GM12878 (cell line): ENCODE data around the gene KRT4. TPM values are rescaled to one million over a fixed set of nuclear protein-coding genes. Genes with fewer than 3 reads are reported as not detected.

ENCODE experiments used
- ATAC-seq: fragments of 200-7000 bp; cut with Tn5 transposase; 3 replicates; pipeline ENCODE4 v1.9.1; 2020; ENCODE audit warnings: mild to moderate bottlenecking, moderate library complexity
- BruUV-seq: library from RNA; stranded (reverse); fragments of 400-500 nt; replicated peaks from 2 replicates; lab custom pipeline; 2021; lab: Mats Ljungman, UMichigan
- CTCF ChIA-PET: fragments of 300-600 bp; sonication (Branson Sonifier 250); formaldehyde crosslinking; extraction: SDS; loops from one replicate; lab custom pipeline; 2021; ENCODE audit warnings: inconsistent platforms; lab: Yijun Ruan, JAX
- POLR2A ChIA-PET: fragments of 350-600 bp; formaldehyde crosslinking; extraction: SDS; loops from one replicate; lab custom pipeline; 2021; ENCODE audit warnings: inconsistent platforms; lab: Charles Lee
- RAD21 ChIA-PET: fragments of 300-600 bp; sonication (Branson Sonifier 250); formaldehyde crosslinking; loops from one replicate; lab custom pipeline; 2023; ENCODE audit warnings: antibody characterized with exemption; ENCODE audit not compliant: unreplicated experiment; lab: Charles Lee
- SMC1A ChIA-PET: fragments of 300-600 bp; sonication (Branson Sonifier 250); formaldehyde crosslinking; loops from one replicate; lab custom pipeline; 2023; ENCODE audit not compliant: unreplicated experiment, uncharacterized antibody; lab: Charles Lee
- DNase-seq: peaks from one replicate; pipeline ENCODE4 v3.0.0-alpha.2; 2011; ENCODE audit warnings: low read depth, low spot score
- FAIRE-seq: peaks from 3 replicates; lab custom pipeline; 2011; peaks lifted over from hg19 to GRCh38; lab: Jason Lieb, UNC
- H2AFZ ChIP-seq: 2 replicates; pipeline ENCODE4 v1.6.0; 2011; ENCODE audit warnings: low read depth, low read length, control low read depth; ENCODE audit not compliant: control insufficient read depth
- H3K27ac ChIP-seq: 2 replicates; pipeline ENCODE4 v1.5.1; 2011; ENCODE audit warnings: control low read depth; ENCODE audit not compliant: control insufficient read depth, insufficient read depth
- H3K27me3 ChIP-seq, 2 experiments: replicated peaks in 1 of 2; 2 replicates each; pipeline versions ENCODE4 v1.6.0 to v1.6.1; 2011; ENCODE audit warnings: low read length in 1 of 2; ENCODE audit not compliant: control insufficient read depth in 2 of 2, insufficient read depth in 2 of 2
- H3K36me3 ChIP-seq, 2 experiments: 2 replicates each; pipeline ENCODE4 v1.5.1; 2011; ENCODE audit warnings: low read length in 1 of 2; ENCODE audit not compliant: control insufficient read depth in 2 of 2, insufficient read depth in 2 of 2
- H3K4me1 ChIP-seq: 2 replicates; pipeline ENCODE4 v1.6.1; 2011; ENCODE audit warnings: mild to moderate bottlenecking, low read length, moderate library complexity, mixed read lengths; ENCODE audit not compliant: control insufficient read depth, insufficient read depth
- H3K4me2 ChIP-seq: 2 replicates; pipeline ENCODE4 v1.6.0; 2011; ENCODE audit warnings: control low read depth; ENCODE audit not compliant: control insufficient read depth, insufficient read depth
- H3K4me3 ChIP-seq: fragments of 200-600 bp; sonication (generic); 2 replicates; pipeline ENCODE4 v1.5.1; 2016
- H3K79me2 ChIP-seq: 2 replicates; pipeline ENCODE4 v1.6.0; 2011; ENCODE audit warnings: low read length; ENCODE audit not compliant: control insufficient read depth, insufficient read depth
- H3K9ac ChIP-seq: 2 replicates; pipeline ENCODE4 v1.8.0; 2011; ENCODE audit warnings: low read length, control low read depth, mixed read lengths; ENCODE audit not compliant: control insufficient read depth, insufficient read depth
- H3K9me3 ChIP-seq: replicated peaks from 3 replicates; pipeline ENCODE4 v1.5.1; 2011; ENCODE audit warnings: mild to moderate bottlenecking, low read length; ENCODE audit not compliant: control insufficient read depth, insufficient read depth
- H4K20me1 ChIP-seq: 2 replicates; pipeline ENCODE4 v1.6.0; 2011; ENCODE audit not compliant: control insufficient read depth, insufficient read depth
- GABPA ChIP-seq: IDR thresholded peaks from 2 replicates; pipeline ENCODE4 v1.6.1; 2014; ENCODE audit warnings: antibody characterized with exemption, low read depth, mild to moderate bottlenecking, inconsistent platforms
- GATAD2B ChIP-seq: fragments of 450-650 bp; conservative IDR thresholded peaks from 2 replicates; pipeline ENCODE4 v1.6.1; 2017; ENCODE audit warnings: low read depth, mild to moderate bottlenecking, moderate library complexity
- HDGF ChIP-seq: fragments of 450-650 bp; IDR thresholded peaks from 2 replicates; pipeline ENCODE4 v1.6.1; 2016; ENCODE audit warnings: antibody characterized with exemption
- MAX ChIP-seq: IDR thresholded peaks from 2 replicates; pipeline ENCODE4 v1.6.1; 2012; ENCODE audit warnings: low read depth, low read length, improper control_type of control experiment
- PAX5 ChIP-seq: IDR thresholded peaks from 2 replicates; pipeline ENCODE4 v1.6.1; 2011; ENCODE audit warnings: low read depth, low read length, borderline replicate concordance
- POLR2AphosphoS5 ChIP-seq: IDR thresholded peaks from 2 replicates; pipeline ENCODE4 v1.6.1; 2011; ENCODE audit warnings: mild to moderate bottlenecking, low read length, inconsistent platforms
- SREBF1 ChIP-seq: IDR thresholded peaks from 2 replicates; pipeline ENCODE4 v1.6.1; 2012; ENCODE audit warnings: mild to moderate bottlenecking, low read length
- WGBS: methylation state at CpG from one replicate; pipeline ENCODE4 v1.1.6; 2016; ENCODE audit warnings: low lambda C conversion rate; ENCODE audit not compliant: insufficient replicate concordance, insufficient coverage; ENCODE audit errors: missing lambda C conversion rate; 5-methylcytosine and 5-hydroxymethylcytosine counted together
- in situ Hi-C: fragments of 300-500 bp; cut with MboI; formaldehyde crosslinking; loops from 9 replicates; pipeline ENCODE4 v1.14.3; 2018; ENCODE audit warnings: mixed read lengths
- intact Hi-C: fragments of 100-400 bp; cut with micrococcal nuclease; formaldehyde crosslinking; loops from one replicate; pipeline ENCODE4 v1.14.2; 2022; ENCODE audit not compliant: unreplicated experiment
- polyA plus RNA-seq, 11 experiments: library from polyadenylated mRNA; depleted of rRNA in 4 of 11; unstranded in 6 of 11; stranded (reverse) in 5 of 11; fragments of >200 nt; fragmentation: Nextera tagmentation in 4 of 11; fragmentation: Illumina TruSeq in 1 of 11; extraction: Ambion mirVana in 4 of 11; extraction: Trizol in 1 of 11; gene quantifications; 1 replicate in 1 of 11; 2 replicates in 10 of 11; pipeline versions ENCODE4 v1.2.1 to v1.2.3, GENCODE V29; 2011 to 2016; ENCODE audit warnings: inconsistent platforms in 2 of 11, missing spikeins in 2 of 11, low read depth in 1 of 11
- total RNA-seq, 4 experiments: library from RNA; depleted of rRNA in 3 of 4; stranded (reverse); fragments of >200 nt in 3 of 4; fragmentation: Illumina TruSeq in 1 of 4; extraction: Trizol in 1 of 4; gene quantifications; 2 replicates each; pipeline versions ENCODE4 v1.2.1 to v1.2.3, GENCODE V29; 2013 to 2021
- TF ChIP-seq, protein P1 (sequence below), 3 experiments: IDR thresholded peaks in 2 of 3; conservative IDR thresholded peaks in 1 of 3; 2 replicates each; pipeline ENCODE4 v1.5.1; 2011; ENCODE audit warnings: low read depth in 3 of 3, low read length in 3 of 3, mild to moderate bottlenecking in 3 of 3, control low read depth in 2 of 3, moderate library complexity in 2 of 3, inconsistent platforms in 1 of 3, mixed read lengths in 1 of 3; ENCODE audit not compliant: control insufficient read depth in 2 of 3, insufficient read depth in 1 of 3; ENCODE audit errors: extremely low read depth in 1 of 3
- TF ChIP-seq, protein P2 (sequence below): fragments of 450-650 bp; IDR thresholded peaks from 2 replicates; pipeline ENCODE4 v1.6.1; 2016; ENCODE audit warnings: mild to moderate bottlenecking, moderate library complexity, borderline replicate concordance

The KRT4 gene
- total and polyA plus RNA-seq, 10 of the 15 experiments (the other 5 are each of a cell fraction or from before 2014, with no cell fraction given) = not detected

DNA sequence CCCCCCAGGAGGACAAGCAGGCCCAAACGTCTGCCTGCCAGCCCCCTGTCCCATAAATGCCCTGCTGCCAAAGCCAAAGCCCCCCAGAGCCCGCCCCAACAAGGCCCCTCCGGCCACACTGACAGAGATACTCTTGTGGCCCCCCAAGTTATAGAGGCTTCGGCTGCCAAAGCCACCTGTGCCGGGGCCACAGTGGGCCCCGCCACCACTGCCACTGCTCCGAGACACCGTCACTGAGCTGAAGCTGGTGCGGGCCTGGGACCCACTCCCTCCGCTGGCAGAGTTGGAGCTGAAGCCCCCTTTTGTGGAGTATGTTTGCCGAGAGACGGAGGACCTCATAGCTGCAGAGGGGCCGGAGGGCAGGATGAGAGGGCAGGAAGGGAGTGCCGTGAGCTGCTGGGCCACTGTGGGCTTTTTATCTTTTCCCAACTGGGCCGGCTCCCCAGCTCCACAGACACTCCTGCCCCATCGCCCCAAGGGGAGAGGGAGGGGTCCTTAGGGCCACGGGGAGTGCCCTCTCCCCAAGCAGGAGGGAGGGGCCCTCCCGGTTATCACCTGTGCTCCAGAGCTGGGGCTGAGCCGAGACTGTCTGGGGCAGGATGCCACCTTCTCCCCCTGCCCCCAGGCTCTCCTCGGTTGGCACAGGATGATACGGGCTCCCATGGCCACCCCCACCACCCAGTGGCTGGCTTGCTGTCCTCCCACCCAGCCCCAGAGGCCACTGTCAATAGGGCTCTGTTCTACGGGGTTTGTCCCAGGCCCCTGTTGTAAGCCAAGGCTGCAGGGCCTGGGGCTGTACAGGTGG is 20.2 kb upstream of the KRT4 start, which contains the start of gene KRT79 (continued):
- TF ChIP-seq, protein P1, sequence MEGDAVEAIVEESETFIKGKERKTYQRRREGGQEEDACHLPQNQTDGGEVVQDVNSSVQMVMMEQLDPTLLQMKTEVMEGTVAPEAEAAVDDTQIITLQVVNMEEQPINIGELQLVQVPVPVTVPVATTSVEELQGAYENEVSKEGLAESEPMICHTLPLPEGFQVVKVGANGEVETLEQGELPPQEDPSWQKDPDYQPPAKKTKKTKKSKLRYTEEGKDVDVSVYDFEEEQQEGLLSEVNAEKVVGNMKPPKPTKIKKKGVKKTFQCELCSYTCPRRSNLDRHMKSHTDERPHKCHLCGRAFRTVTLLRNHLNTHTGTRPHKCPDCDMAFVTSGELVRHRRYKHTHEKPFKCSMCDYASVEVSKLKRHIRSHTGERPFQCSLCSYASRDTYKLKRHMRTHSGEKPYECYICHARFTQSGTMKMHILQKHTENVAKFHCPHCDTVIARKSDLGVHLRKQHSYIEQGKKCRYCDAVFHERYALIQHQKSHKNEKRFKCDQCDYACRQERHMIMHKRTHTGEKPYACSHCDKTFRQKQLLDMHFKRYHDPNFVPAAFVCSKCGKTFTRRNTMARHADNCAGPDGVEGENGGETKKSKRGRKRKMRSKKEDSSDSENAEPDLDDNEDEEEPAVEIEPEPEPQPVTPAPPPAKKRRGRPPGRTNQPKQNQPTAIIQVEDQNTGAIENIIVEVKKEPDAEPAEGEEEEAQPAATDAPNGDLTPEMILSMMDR (IDR thresholded peaks at IDR 0.05 in 2 of 3, conservative IDR thresholded peaks at IDR 0.05 in 1 of 3; ENCODE audit: control insufficient read depth in 2 of 3, extremely low read depth in 1 of 3, insufficient read depth in 1 of 3, low read depth in 3 of 3, low read length in 3 of 3) = no peak
- no peak for TF ChIP-seq SREBF1

- RAD21 ChIA-PET = no interaction called here
- H3K27ac ChIP-seq = no peak overlapping the region
- no peaks in the 10 kb centered on the region for H3K36me3 ChIP-seq
- no peaks in the 10 kb centered on the region for H3K4me1 ChIP-seq
- in situ Hi-C loops = no loop called here
- 40% methylated on average over 20 of the region's 20 CpGs for WGBS
- intact Hi-C loops = no loop called here
- no peaks in the 10 kb centered on the region for H3K9me3 ChIP-seq
- BruUV-seq = no TSS peak
- H3K4me2 ChIP-seq = no peak overlapping the region
- no peak overlapping the region for H2AFZ ChIP-seq
- H3K79me2 ChIP-seq = no peaks in the 10 kb centered on the region
- DNase-seq (no peak), FAIRE-seq (no peak), ATAC-seq (no peak)
- SMC1A ChIA-PET = interaction anchor here (0.8 kb wide), 1 partner anchor 13 kb away, joined by 3 read pairs; no protein-coding TSS in a partner anchor
- H3K9ac ChIP-seq = no peak overlapping the region
- H4K20me1 ChIP-seq = no peaks in the 10 kb centered on the region
- CTCF ChIA-PET = interaction anchor here (0.6 kb wide), 1 partner anchor 49 kb away, joined by 3 read pairs; no protein-coding TSS in a partner anchor
- peaks cover 5 to 7% of the 10 kb centered on the region in 2 experiments; a peak in 3 of 4 replicates for H3K27me3 ChIP-seq
- H3K4me3 ChIP-seq = no peak overlapping the region
- POLR2A ChIA-PET = no interaction called here
- TF ChIP-seq, protein P2, sequence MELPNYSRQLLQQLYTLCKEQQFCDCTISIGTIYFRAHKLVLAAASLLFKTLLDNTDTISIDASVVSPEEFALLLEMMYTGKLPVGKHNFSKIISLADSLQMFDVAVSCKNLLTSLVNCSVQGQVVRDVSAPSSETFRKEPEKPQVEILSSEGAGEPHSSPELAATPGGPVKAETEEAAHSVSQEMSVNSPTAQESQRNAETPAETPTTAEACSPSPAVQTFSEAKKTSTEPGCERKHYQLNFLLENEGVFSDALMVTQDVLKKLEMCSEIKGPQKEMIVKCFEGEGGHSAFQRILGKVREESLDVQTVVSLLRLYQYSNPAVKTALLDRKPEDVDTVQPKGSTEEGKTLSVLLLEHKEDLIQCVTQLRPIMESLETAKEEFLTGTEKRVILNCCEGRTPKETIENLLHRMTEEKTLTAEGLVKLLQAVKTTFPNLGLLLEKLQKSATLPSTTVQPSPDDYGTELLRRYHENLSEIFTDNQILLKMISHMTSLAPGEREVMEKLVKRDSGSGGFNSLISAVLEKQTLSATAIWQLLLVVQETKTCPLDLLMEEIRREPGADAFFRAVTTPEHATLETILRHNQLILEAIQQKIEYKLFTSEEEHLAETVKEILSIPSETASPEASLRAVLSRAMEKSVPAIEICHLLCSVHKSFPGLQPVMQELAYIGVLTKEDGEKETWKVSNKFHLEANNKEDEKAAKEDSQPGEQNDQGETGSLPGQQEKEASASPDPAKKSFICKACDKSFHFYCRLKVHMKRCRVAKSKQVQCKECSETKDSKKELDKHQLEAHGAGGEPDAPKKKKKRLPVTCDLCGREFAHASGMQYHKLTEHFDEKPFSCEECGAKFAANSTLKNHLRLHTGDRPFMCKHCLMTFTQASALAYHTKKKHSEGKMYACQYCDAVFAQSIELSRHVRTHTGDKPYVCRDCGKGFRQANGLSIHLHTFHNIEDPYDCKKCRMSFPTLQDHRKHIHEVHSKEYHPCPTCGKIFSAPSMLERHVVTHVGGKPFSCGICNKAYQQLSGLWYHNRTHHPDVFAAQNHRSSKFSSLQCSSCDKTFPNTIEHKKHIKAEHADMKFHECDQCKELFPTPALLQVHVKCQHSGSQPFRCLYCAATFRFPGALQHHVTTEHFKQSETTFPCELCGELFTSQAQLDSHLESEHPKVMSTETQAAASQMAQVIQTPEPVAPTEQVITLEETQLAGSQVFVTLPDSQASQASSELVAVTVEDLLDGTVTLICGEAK = no peak
- TF ChIP-seq PAX5 (no peak), GABPA (no peak), POLR2AphosphoS5 (no peak), MAX (no peak), HDGF (no peak), GATAD2B (no peak)
These were observed 19.3 kb upstream of the KRT4 start for GRCh38 chr12:52832985-52833905.
